HL-60 (cell line): ENCODE data around the gene ERICH4.

Source experiments
- DNase-seq, 2 experiments: peaks; one replicate each; pipeline ENCODE4 v3.0.0-alpha.2; 2010 to 2020; ENCODE audit warnings: low read depth in 1 of 2, low spot score in 1 of 2
- H3K27ac ChIP-seq: fragments of 250-450 bp; sonication (Bioruptor Pico); replicated peaks from 2 replicates; pipeline ENCODE4 v1.5.1; 2020; ENCODE audit warnings: mild to moderate bottlenecking, moderate library complexity
- H3K27me3 ChIP-seq: fragments of 250-450 bp; sonication (Bioruptor Pico); 2 replicates; pipeline ENCODE4 v1.5.1; 2021; ENCODE audit warnings: mild to moderate bottlenecking, moderate library complexity; ENCODE audit not compliant: insufficient read depth, poor library complexity, severe bottlenecking
- H3K4me3 ChIP-seq: replicated peaks from 2 replicates; pipeline ENCODE4 v1.5.1; 2011; ENCODE audit warnings: mild to moderate bottlenecking, control low read depth, low read length; ENCODE audit not compliant: insufficient read depth
- GABPA ChIP-seq: IDR thresholded peaks from 2 replicates; pipeline ENCODE4 v1.6.1; 2012; ENCODE audit warnings: low read depth
- POLR2AphosphoS5 ChIP-seq: IDR thresholded peaks from 2 replicates; pipeline ENCODE4 v1.6.1; 2012; ENCODE audit warnings: low read depth
- SPI1 ChIP-seq: IDR thresholded peaks from 2 replicates; pipeline ENCODE4 v1.6.1; 2012; ENCODE audit warnings: low read depth, mild to moderate bottlenecking, borderline replicate concordance
- TF ChIP-seq, protein P1 (sequence below): IDR thresholded peaks from one replicate; pipeline ENCODE4 v1.5.1; 2011; ENCODE audit warnings: low read length, control low read depth, inconsistent platforms; ENCODE audit not compliant: insufficient read depth
- TF ChIP-seq, protein P2 (sequence below): IDR thresholded peaks from 2 replicates; pipeline ENCODE4 v1.6.1; 2012; ENCODE audit warnings: low read depth; ENCODE audit not compliant: insufficient replicate concordance

The ERICH4 gene

DNA sequence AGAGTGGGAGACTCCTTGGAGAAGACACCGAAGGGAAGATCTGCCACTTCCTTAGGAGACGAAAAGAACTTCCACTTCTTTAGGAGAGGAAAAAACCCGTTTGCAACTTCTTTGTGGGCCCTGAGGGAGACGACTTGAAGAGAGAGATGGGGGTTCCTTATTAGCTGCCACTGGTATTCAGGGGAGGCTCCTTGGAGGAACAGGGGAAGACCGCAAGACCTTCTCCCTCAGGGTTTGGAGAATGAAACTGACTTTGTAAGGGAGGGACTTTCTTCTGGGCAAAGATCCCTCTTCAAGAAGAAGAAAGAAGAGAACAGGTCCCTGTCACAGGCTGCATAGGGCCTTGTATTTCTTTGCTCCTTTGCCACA lies 44.9 kb upstream of the ERICH4 start:
- TF ChIP-seq, protein P1, sequence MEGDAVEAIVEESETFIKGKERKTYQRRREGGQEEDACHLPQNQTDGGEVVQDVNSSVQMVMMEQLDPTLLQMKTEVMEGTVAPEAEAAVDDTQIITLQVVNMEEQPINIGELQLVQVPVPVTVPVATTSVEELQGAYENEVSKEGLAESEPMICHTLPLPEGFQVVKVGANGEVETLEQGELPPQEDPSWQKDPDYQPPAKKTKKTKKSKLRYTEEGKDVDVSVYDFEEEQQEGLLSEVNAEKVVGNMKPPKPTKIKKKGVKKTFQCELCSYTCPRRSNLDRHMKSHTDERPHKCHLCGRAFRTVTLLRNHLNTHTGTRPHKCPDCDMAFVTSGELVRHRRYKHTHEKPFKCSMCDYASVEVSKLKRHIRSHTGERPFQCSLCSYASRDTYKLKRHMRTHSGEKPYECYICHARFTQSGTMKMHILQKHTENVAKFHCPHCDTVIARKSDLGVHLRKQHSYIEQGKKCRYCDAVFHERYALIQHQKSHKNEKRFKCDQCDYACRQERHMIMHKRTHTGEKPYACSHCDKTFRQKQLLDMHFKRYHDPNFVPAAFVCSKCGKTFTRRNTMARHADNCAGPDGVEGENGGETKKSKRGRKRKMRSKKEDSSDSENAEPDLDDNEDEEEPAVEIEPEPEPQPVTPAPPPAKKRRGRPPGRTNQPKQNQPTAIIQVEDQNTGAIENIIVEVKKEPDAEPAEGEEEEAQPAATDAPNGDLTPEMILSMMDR: no peak
- TF ChIP-seq POLR2AphosphoS5 (no peak), GABPA (no peak), SPI1 (no peak)
- TF ChIP-seq, protein P2, sequence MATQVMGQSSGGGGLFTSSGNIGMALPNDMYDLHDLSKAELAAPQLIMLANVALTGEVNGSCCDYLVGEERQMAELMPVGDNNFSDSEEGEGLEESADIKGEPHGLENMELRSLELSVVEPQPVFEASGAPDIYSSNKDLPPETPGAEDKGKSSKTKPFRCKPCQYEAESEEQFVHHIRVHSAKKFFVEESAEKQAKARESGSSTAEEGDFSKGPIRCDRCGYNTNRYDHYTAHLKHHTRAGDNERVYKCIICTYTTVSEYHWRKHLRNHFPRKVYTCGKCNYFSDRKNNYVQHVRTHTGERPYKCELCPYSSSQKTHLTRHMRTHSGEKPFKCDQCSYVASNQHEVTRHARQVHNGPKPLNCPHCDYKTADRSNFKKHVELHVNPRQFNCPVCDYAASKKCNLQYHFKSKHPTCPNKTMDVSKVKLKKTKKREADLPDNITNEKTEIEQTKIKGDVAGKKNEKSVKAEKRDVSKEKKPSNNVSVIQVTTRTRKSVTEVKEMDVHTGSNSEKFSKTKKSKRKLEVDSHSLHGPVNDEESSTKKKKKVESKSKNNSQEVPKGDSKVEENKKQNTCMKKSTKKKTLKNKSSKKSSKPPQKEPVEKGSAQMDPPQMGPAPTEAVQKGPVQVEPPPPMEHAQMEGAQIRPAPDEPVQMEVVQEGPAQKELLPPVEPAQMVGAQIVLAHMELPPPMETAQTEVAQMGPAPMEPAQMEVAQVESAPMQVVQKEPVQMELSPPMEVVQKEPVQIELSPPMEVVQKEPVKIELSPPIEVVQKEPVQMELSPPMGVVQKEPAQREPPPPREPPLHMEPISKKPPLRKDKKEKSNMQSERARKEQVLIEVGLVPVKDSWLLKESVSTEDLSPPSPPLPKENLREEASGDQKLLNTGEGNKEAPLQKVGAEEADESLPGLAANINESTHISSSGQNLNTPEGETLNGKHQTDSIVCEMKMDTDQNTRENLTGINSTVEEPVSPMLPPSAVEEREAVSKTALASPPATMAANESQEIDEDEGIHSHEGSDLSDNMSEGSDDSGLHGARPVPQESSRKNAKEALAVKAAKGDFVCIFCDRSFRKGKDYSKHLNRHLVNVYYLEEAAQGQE: no peak
- Histone ChIP-seq H3K4me3 (peak overlapping the region; percentile 79), H3K27me3 (no peaks in the 10 kb centered on the region), H3K27ac (peak overlapping the region; percentile 98)
- no peak for DNase-seq

DNA sequence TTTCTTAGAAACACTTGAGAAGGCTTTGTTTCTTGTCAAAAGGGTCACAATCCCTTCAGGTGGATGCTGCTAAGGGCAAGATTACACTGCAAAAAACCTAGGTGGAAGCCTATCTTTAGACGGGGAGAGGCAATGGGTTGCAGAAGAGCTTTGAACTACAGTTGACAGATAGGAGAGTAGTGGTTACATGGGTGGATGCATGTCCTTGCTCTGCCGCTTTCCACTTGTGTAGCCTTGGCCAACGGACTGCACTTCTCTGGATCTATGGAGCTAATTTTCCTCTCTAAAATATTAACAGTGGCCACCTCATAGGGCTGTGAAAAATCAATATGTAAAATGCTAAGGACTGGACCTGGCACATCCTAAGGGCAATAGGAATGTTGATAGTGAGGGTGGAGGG lies 44.4 kb upstream of the ERICH4 start:
- TF ChIP-seq, protein P2: no peak
- no peak for TF ChIP-seq GABPA
- TF ChIP-seq, protein P1: no peak
- TF ChIP-seq SPI1: no peak
- TF ChIP-seq POLR2AphosphoS5: no peak
- Histone ChIP-seq H3K4me3 (peak overlapping the region; percentile 79), H3K27me3 (no peaks in the 10 kb centered on the region), H3K27ac (peak overlapping the region; percentile 98)
- no peak for DNase-seq

DNA sequence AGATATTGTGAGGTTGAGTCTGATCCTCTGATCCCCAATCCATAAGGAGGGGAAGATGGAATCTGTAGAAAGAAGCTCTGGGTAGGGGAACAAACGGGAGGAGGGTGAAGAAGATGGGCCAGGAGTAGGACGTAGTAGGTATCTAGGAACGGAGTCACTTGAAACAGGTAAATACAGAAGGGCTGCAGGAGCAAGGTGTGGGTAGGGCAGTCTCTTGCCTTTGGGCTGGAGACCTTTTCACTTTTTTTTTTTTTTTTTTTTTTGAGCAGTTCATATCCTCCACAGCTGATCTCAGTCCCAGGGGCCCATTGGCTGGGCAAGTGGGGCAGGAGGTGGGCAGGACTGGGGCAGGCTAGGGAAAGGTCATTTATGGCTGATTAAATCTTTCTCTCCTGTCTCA lies 43.9 kb upstream of the ERICH4 start:
- no peak overlapping the region; the same call in 1 of the 2 replicates for H3K27ac ChIP-seq
- peak overlapping the region; percentile 79 for H3K4me3 ChIP-seq
- no peak for DNase-seq

More for the DNA sequence above, 43.9 kb upstream of the ERICH4 start:
- TF ChIP-seq, protein P2: no peak
- TF ChIP-seq SPI1 (no peak), POLR2AphosphoS5 (no peak), GABPA (no peak)
- TF ChIP-seq, protein P1: no peak
- no peaks in the 10 kb centered on the region for H3K27me3 ChIP-seq
